ENCODE data around the gene NWD2. TPM values are rescaled to one million over a fixed set of nuclear protein-coding genes. Genes with fewer than 3 reads are reported as not detected.

The NWD2 gene
- total and polyA plus RNA-seq, 9 donors: under 0.01 to 0.29 (median 0.03) TPM; not detected in 2

- DNase-seq: no peak
- no peaks in the 10 kb centered on the region for H3K9me3 ChIP-seq (replicated peaks; ENCODE audit: control insufficient read depth, low read depth, low read length)
These were observed 229.3 kb downstream of the NWD2 start for GRCh38 chr4:37473807-37474206.

DNA sequence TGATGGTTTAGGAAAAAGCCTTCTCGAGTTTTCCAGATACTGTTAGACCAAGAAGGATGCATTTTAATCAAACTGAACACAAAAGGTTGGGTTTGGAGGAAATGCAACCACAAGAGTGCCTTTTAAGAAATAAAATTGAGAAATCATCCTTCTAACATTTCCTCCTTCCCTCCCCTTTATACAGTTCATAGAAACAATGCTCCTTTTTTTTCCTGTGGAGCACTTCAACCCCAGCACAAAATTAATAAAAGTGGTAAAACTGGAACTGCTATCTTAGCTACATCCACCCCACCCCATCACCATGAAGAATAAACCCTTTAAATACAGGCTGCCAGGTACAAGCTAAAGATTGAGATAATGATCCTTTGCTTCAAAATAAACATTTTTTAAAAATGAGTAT, 230.5 kb downstream of the NWD2 start:
- WGBS (ENCODE audit: insufficient coverage): no CpG with 5 or more reads among the region's 1 CpG
- no peak for DNase-seq
- H3K27me3 ChIP-seq (ENCODE audit: control insufficient read depth, insufficient read depth, low read length): no peaks in the 10 kb centered on the region
- H3K4me3 ChIP-seq (ENCODE audit: low read length): no peak overlapping the region
- no peak overlapping the region for H3K27ac ChIP-seq (ENCODE audit: low read length)
- no peaks in the 10 kb centered on the region for H3K4me1 ChIP-seq (ENCODE audit: control insufficient read depth, insufficient read depth, low read length)
- no peaks in the 10 kb centered on the region for H3K9me3 ChIP-seq (replicated peaks; ENCODE audit: control insufficient read depth, low read depth, low read length)
- H3K36me3 ChIP-seq (ENCODE audit: control insufficient read depth, insufficient read depth, low read length): no peaks in the 10 kb centered on the region

More at GRCh38 chr4:37473807-37474206, 229.3 kb downstream of the NWD2 start:
- no peak overlapping the region for H3K4me3 ChIP-seq (ENCODE audit: low read length)
- H3K4me1 ChIP-seq (ENCODE audit: control insufficient read depth, insufficient read depth, low read length): no peaks in the 10 kb centered on the region
- no peaks in the 10 kb centered on the region for H3K27me3 ChIP-seq (ENCODE audit: control insufficient read depth, insufficient read depth, low read length)
- WGBS (ENCODE audit: insufficient coverage): 67% methylated on average over 2 of the region's 2 CpGs
- no peak overlapping the region for H3K27ac ChIP-seq (ENCODE audit: low read length)
- no peaks in the 10 kb centered on the region for H3K36me3 ChIP-seq (ENCODE audit: control insufficient read depth, insufficient read depth, low read length)

- Histone ChIP-seq H3K9me3 (replicated peaks; ENCODE audit: control insufficient read depth, low read depth, low read length) (no peaks in the 10 kb centered on the region), H3K36me3 (ENCODE audit: control insufficient read depth, insufficient read depth, low read length) (no peaks in the 10 kb centered on the region), H3K27me3 (ENCODE audit: control insufficient read depth, insufficient read depth, low read length) (no peaks in the 10 kb centered on the region), H3K4me3 (ENCODE audit: low read length) (no peak overlapping the region), H3K4me1 (ENCODE audit: control insufficient read depth, insufficient read depth, low read length) (no peaks in the 10 kb centered on the region), H3K27ac (ENCODE audit: low read length) (no peak overlapping the region)
- no peak for DNase-seq
- no CpG with 5 or more reads among the region's 1 CpG for WGBS (ENCODE audit: insufficient coverage)
These were observed 231.2 kb downstream of the NWD2 start for GRCh38 chr4:37475776-37476175.

- DNase-seq: no peak
- Histone ChIP-seq H3K27ac (ENCODE audit: low read length) (no peak overlapping the region), H3K36me3 (ENCODE audit: control insufficient read depth, insufficient read depth, low read length) (no peaks in the 10 kb centered on the region), H3K4me1 (ENCODE audit: control insufficient read depth, insufficient read depth, low read length) (no peaks in the 10 kb centered on the region), H3K27me3 (ENCODE audit: control insufficient read depth, insufficient read depth, low read length) (no peaks in the 10 kb centered on the region), H3K9me3 (replicated peaks; ENCODE audit: control insufficient read depth, low read depth, low read length) (no peaks in the 10 kb centered on the region), H3K4me3 (ENCODE audit: low read length) (no peak overlapping the region)
These were observed 231.7 kb downstream of the NWD2 start for GRCh38 chr4:37476256-37476655.

- H3K9me3 ChIP-seq (replicated peaks; ENCODE audit: control insufficient read depth, low read depth, low read length): no peaks in the 10 kb centered on the region
- H3K27ac ChIP-seq (ENCODE audit: low read length): no peak overlapping the region
- no peaks in the 10 kb centered on the region for H3K4me1 ChIP-seq (ENCODE audit: control insufficient read depth, insufficient read depth, low read length)
- WGBS (ENCODE audit: insufficient coverage): no CpG with 5 or more reads among the region's 2 CpGs
- H3K27me3 ChIP-seq (ENCODE audit: control insufficient read depth, insufficient read depth, low read length): no peaks in the 10 kb centered on the region
- DNase-seq: no peak
- H3K36me3 ChIP-seq (ENCODE audit: control insufficient read depth, insufficient read depth, low read length): no peaks in the 10 kb centered on the region
- H3K4me3 ChIP-seq (ENCODE audit: low read length): no peak overlapping the region
These were observed 232.1 kb downstream of the NWD2 start for GRCh38 chr4:37476691-37477090.

DNA sequence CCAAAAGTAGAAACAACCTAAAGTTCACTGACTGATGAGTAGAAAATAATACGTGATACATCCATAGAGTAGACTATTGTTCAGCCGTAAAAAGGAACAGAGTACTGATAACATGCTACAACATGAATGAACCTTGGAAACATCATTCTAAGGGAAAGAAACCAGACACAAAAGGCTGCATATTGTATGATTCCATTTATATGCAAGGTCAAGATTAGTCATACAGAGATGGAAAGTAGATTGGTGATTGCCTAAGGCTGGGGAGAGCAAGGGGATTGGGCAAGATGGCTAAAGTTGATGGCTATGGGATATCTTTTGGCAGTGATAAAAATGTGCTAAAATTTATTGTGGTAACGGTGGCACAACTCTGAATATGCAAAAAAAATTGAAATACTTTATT, 232.6 kb downstream of the NWD2 start:
- H3K4me1 ChIP-seq (ENCODE audit: control insufficient read depth, insufficient read depth, low read length): no peaks in the 10 kb centered on the region
- no peaks in the 10 kb centered on the region for H3K27me3 ChIP-seq (ENCODE audit: control insufficient read depth, insufficient read depth, low read length)
- no peak overlapping the region for H3K4me3 ChIP-seq (ENCODE audit: low read length)
- no peaks in the 10 kb centered on the region for H3K36me3 ChIP-seq (ENCODE audit: control insufficient read depth, insufficient read depth, low read length)
- H3K9me3 ChIP-seq (replicated peaks; ENCODE audit: control insufficient read depth, low read depth, low read length): no peaks in the 10 kb centered on the region
- no peak for DNase-seq
- no CpG with 5 or more reads among the region's 3 CpGs for WGBS (ENCODE audit: insufficient coverage)
- H3K27ac ChIP-seq (ENCODE audit: low read length): no peak overlapping the region

DNA sequence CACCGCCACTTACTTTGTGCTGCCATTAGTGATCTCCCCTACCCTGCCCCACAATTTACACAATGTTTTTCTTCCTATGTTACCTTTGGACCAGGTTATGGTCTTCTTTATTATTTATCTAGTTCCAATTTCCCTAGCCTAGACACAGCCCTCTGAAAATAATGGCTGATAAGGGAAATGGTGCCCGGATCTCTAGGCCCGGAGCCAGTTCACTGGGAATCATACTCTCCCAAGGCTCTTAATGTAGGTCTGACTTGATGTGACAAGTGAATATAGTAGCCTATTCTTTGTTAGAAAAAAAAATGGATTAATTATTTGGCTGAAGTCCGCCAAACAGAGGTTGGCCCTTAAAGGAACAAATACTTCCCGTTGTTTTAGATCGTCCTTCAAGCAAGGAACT, 233.6 kb downstream of the NWD2 start:
- Histone ChIP-seq H3K27me3 (ENCODE audit: control insufficient read depth, insufficient read depth, low read length) (no peaks in the 10 kb centered on the region), H3K27ac (ENCODE audit: low read length) (no peak overlapping the region), H3K4me3 (ENCODE audit: low read length) (no peak overlapping the region), H3K9me3 (replicated peaks; ENCODE audit: control insufficient read depth, low read depth, low read length) (no peaks in the 10 kb centered on the region), H3K36me3 (ENCODE audit: control insufficient read depth, insufficient read depth, low read length) (no peaks in the 10 kb centered on the region), H3K4me1 (ENCODE audit: control insufficient read depth, insufficient read depth, low read length) (no peaks in the 10 kb centered on the region)
- no peak for DNase-seq
- no CpG with 5 or more reads among the region's 6 CpGs for WGBS (ENCODE audit: insufficient coverage)

- Histone ChIP-seq H3K27ac (ENCODE audit: low read length) (no peak overlapping the region), H3K36me3 (ENCODE audit: control insufficient read depth, insufficient read depth, low read length) (no peaks in the 10 kb centered on the region), H3K9me3 (replicated peaks; ENCODE audit: control insufficient read depth, low read depth, low read length) (no peaks in the 10 kb centered on the region), H3K4me1 (ENCODE audit: control insufficient read depth, insufficient read depth, low read length) (no peaks in the 10 kb centered on the region), H3K4me3 (ENCODE audit: low read length) (no peak overlapping the region), H3K27me3 (ENCODE audit: control insufficient read depth, insufficient read depth, low read length) (no peaks in the 10 kb centered on the region)
- WGBS (ENCODE audit: insufficient coverage): 64% methylated on average over 3 of the region's 4 CpGs
- no peak for DNase-seq
These were observed 236.0 kb downstream of the NWD2 start for GRCh38 chr4:37480509-37480908.

- H3K27me3 ChIP-seq (ENCODE audit: control insufficient read depth, insufficient read depth, low read length): no peaks in the 10 kb centered on the region
- no peaks in the 10 kb centered on the region for H3K9me3 ChIP-seq (replicated peaks; ENCODE audit: control insufficient read depth, low read depth, low read length)
- no peaks in the 10 kb centered on the region for H3K36me3 ChIP-seq (ENCODE audit: control insufficient read depth, insufficient read depth, low read length)
- no peak overlapping the region for H3K27ac ChIP-seq (ENCODE audit: low read length)
- WGBS (ENCODE audit: insufficient coverage): no CpG with 5 or more reads among the region's 5 CpGs
- DNase-seq: no peak
- no peaks in the 10 kb centered on the region for H3K4me1 ChIP-seq (ENCODE audit: control insufficient read depth, insufficient read depth, low read length)
- no peak overlapping the region for H3K4me3 ChIP-seq (ENCODE audit: low read length)
These were observed 237.1 kb downstream of the NWD2 start for GRCh38 chr4:37481547-37482122.

DNA sequence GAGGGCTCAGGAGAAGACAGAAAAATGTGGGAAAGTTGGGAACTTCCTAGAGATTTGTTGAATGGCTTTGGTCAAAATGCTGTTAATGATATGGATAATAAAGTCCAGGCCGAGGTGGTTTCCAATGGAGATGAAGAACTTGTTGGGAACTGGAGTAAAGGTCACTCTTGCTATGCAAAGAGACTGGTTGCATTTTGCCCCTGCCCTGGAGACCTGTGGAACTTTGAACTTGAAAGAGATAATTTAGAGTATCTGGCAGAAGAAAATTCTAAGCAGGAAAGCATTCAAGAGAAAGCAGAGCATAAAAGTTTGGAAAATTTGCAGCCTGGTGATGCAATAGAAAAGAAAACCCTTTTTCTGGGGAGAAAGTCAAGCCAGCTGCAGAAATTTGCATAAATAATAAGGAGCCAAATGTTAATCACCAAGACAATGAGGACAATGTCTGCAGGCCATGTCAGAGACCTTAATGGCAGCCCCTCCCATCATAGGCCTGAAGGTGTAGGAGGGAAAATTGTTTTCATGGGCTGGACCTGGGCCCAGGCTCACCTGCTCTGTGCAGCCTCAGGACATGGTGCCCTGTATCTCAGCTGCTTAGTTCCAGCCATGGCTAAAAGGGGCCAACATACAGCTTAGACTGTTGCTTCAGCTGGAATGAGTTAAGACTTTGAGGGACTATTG, 237.8 kb downstream of the NWD2 start:
- Histone ChIP-seq H3K4me1 (ENCODE audit: control insufficient read depth, insufficient read depth, low read length) (no peaks in the 10 kb centered on the region), H3K9me3 (replicated peaks; ENCODE audit: control insufficient read depth, low read depth, low read length) (no peaks in the 10 kb centered on the region), H3K36me3 (ENCODE audit: control insufficient read depth, insufficient read depth, low read length) (no peaks in the 10 kb centered on the region), H3K4me3 (ENCODE audit: low read length) (no peak overlapping the region), H3K27me3 (ENCODE audit: control insufficient read depth, insufficient read depth, low read length) (no peaks in the 10 kb centered on the region), H3K27ac (ENCODE audit: low read length) (no peak overlapping the region)
- WGBS (ENCODE audit: insufficient coverage): 67% methylated on average over 1 of the region's 1 CpG
- DNase-seq: no peak

DNA sequence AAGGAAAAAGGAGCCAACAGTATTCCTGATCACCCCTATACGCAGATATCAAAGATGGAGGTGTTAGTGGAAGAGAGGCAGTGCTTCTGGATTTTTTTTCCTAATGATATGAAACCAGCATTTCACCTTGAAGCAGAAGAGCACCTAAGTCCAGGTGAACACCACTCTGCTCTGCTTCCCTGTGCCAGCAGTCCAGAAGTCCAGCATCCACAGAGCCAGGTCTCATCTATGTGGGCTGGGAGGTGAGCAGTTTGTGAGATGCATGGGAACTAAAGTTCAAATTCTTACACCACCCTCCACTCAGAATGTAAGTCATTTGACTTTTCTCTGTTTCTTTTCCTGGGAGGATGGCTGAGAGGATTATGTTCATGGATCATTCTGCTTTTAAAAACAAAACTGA, 239.1 kb downstream of the NWD2 start:
- Histone ChIP-seq H3K36me3 (ENCODE audit: control insufficient read depth, insufficient read depth, low read length) (no peaks in the 10 kb centered on the region), H3K27ac (ENCODE audit: low read length) (no peak overlapping the region), H3K27me3 (ENCODE audit: control insufficient read depth, insufficient read depth, low read length) (no peaks in the 10 kb centered on the region), H3K9me3 (replicated peaks; ENCODE audit: control insufficient read depth, low read depth, low read length) (no peaks in the 10 kb centered on the region), H3K4me1 (ENCODE audit: control insufficient read depth, insufficient read depth, low read length) (no peaks in the 10 kb centered on the region), H3K4me3 (ENCODE audit: low read length) (no peak overlapping the region)
- WGBS (ENCODE audit: insufficient coverage): no CpG with 5 or more reads among the region's 1 CpG
- DNase-seq: no peak
